AG04449 (cell line): ENCODE results near the gene SERPINF2.
"Not testable (repeated sequence)": the region's sequence is repeated elsewhere in the genome, so short reads cannot be mapped to it uniquely, and the experiment has no call there.

Experiments
- CTCF ChIA-PET: fragments of 350-600 bp; formaldehyde crosslinking; extraction: SDS; loops from one replicate; lab custom pipeline; 2021; ENCODE audit warnings: antibody characterized with exemption; lab: Yijun Ruan, JAX
- POLR2A ChIA-PET: fragments of 400-600, 350-600 bp; formaldehyde crosslinking; extraction: SDS; loops from one replicate; lab custom pipeline; 2020; ENCODE audit warnings: antibody characterized with exemption, inconsistent platforms; lab: Yijun Ruan, JAX
- DNase-seq: peaks from one replicate; pipeline ENCODE4 v3.0.0-alpha.2; 2010; ENCODE audit warnings: low read depth, low spot score
- H3K4me3 ChIP-seq: 2 replicates; pipeline ENCODE4 v1.5.1; 2011; ENCODE audit warnings: low read depth, mild to moderate bottlenecking, control low read depth, low read length
- TF ChIP-seq, protein P1 (sequence below): IDR thresholded peaks from one replicate; pipeline ENCODE4 v1.5.1; 2011; ENCODE audit warnings: mild to moderate bottlenecking, moderate library complexity, low read length, control low read depth, inconsistent platforms; ENCODE audit not compliant: insufficient read depth; ENCODE audit errors: missing control alignments

The SERPINF2 gene

DNA sequence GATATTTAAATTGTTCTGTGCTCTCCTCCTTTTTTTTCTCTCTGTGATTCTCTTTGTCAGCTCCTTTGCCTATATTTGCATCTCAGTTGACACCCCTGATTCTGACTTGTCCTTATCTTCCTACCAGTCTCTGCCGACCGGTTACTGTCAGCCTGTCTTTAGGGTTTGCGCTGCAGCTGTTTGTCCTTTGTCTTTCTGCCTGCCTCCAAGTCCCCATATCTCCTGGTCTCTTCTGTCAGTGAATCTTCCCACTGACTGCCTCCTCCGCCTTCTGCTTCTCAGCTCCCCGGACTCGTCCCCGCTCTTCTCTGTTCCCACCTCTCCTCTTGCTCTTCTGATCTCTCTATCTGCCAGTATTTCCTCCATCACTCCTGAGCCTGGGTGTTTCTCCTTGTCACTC is 37.7 kb upstream of the SERPINF2 start:
- TF ChIP-seq, protein P1, sequence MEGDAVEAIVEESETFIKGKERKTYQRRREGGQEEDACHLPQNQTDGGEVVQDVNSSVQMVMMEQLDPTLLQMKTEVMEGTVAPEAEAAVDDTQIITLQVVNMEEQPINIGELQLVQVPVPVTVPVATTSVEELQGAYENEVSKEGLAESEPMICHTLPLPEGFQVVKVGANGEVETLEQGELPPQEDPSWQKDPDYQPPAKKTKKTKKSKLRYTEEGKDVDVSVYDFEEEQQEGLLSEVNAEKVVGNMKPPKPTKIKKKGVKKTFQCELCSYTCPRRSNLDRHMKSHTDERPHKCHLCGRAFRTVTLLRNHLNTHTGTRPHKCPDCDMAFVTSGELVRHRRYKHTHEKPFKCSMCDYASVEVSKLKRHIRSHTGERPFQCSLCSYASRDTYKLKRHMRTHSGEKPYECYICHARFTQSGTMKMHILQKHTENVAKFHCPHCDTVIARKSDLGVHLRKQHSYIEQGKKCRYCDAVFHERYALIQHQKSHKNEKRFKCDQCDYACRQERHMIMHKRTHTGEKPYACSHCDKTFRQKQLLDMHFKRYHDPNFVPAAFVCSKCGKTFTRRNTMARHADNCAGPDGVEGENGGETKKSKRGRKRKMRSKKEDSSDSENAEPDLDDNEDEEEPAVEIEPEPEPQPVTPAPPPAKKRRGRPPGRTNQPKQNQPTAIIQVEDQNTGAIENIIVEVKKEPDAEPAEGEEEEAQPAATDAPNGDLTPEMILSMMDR = no peak
- DNase-seq = no peak
- ChIA-PET CTCF (interaction anchor here (0.9 to 2.2 kb wide), 2 partner anchors 9 to 36 kb away, joined by 3 to 7 read pairs; no protein-coding TSS in a partner anchor), POLR2A (no interaction called here)
- H3K4me3 ChIP-seq = no peak overlapping the region

DNA sequence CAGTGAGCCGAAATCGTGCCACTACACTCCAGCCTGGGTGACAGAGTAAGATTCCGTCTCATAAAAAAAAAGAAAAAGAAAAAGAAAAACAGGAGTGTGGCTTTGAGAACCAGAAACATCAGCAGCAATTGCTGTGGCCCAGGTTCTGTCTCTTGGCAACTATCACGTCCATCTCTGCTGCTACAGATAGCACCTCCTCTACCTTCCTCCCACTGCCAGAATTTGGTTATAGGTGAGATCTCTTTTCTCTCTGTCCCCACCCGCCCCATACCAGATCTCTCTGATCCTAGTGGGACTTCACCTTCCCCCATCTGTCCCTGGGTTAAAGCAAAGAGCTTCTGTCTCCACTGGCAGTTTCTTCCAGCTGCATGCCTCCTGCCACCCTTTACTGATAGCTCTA is 35.6 kb upstream of the SERPINF2 start:
- TF ChIP-seq, protein P1 = no peak
- no peak overlapping the region for H3K4me3 ChIP-seq
- ChIA-PET CTCF (interaction anchor here (0.7 to 1.0 kb wide), 2 partner anchors 10 to 14 kb away, joined by 3 to 5 read pairs; no protein-coding TSS in a partner anchor), POLR2A (no interaction called here)
- no peak for DNase-seq

DNA sequence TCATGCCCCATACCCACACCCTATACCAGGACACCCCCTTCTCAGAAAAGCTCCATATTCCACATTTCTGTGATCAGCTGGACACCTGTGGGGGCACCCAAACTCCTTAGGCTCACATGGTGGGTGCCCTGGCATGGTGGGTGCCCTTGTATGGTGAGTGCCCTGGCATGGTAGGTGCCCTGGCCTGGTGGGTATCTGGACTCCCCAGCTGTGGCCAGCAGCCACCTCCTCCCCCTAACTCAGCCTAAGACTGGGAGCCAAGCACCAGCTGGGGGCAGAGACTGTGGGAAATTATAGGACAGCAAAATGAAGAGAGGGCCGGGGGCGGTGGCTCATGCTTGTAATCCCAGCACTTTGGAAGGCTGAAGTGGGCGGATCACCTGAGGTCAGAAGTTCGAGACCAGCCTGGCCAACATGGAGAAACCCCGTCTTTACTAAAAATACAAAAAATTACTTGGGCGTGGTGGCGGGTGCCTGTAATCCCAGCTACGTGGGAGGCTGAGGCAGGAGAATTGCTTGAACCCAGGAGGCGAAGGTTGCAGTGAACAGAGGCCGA is 33.8 kb upstream of the SERPINF2 start:
- POLR2A ChIA-PET, DNase-seq, CTCF ChIA-PET, H3K4me3 ChIP-seq: not testable (repeated sequence)

DNA sequence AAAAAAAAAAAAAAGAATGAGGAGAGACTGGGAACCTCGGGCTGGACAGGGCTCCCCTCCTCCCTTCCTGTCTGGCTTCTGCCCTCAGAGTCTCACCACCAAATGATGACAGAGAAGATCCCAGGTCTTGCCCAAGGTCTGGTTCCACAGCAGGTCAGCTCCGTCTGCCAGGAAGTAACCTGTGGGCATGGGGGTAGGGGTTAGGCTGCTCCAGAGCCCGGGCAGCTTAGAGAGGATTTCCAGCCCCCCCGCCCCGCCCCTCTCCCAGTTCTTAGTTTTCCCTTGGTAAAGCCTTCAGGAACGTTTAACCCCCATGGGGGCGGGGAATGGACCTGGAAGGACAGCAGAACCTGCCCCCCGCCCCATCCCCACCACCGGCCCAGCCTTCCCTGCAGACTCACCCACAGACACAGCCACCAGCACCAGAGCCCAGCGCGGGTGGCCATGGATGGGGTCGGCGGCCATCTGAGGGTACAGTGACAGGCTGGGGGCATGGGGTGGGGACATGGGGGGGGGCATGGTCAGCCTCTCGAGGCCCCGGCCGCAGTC is 33.2 kb upstream of the SERPINF2 start:
- TF ChIP-seq, protein P1 = no peak
- ChIA-PET POLR2A (no interaction called here), CTCF (no interaction called here)
- DNase-seq = no peak
- peak overlapping the region; percentile 63 for H3K4me3 ChIP-seq

DNA sequence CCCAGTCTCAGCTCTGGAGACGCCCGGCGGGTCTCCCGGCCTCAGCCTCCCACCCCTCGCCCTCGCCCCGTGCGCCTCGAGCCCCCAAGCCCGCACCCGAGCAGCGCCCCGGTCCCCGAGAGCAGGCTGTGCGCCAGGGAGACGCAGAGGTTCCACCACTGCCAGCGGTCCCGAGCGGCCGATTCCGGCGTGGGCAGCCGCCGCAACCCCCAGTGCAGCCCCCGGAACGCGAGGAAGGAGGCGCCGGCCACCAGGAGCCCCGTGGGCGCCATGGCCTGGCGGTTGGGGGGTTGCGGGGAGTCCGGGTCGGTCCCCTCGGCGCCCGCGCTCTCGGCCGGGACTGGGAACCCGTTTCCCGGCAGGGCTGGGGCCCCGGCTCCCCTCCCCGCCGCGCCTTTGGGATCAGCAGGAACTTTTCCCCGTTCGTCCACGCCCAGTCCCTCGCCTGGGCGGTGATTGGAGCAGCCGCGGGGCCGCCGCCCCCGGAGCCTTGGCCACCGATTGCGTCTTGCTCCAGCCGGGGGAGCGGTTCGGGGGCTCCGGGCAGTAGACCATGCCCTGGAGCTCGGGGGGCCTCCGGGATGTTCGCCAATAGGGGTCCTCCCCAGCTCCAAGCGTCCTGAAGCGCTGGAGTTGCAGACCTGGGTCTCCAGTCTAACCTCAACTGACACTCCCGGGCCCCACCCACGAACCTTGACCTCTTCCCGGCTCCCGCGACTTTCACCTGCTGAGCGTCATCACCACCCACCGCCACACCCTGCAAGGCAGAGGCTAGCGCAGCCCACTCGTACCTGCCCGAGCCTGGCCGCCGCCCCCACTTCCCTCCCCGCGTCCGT is 32.5 kb upstream of the SERPINF2 start, which contains the start of gene TLCD2:
Gene TLCD2 (minus strand): TSS at position 407 of the 836 bp plus-strand sequence. CDS start 135 bp downstream, at position 272.
- peak within 1 kb of the TSS; percentile 63 for H3K4me3 ChIP-seq
- ChIA-PET POLR2A (interaction anchor here (0.6 to 1.3 kb wide), 2 partner anchors 41 to 86 kb away, joined by 3 read pairs; no protein-coding TSS in a partner anchor), CTCF (interaction anchor here (1.5 kb wide), 1 partner anchor 74 kb away, joined by 3 read pairs; no protein-coding TSS in a partner anchor)
- DNase-seq = no peak
- TF ChIP-seq, protein P1 = no peak

DNA sequence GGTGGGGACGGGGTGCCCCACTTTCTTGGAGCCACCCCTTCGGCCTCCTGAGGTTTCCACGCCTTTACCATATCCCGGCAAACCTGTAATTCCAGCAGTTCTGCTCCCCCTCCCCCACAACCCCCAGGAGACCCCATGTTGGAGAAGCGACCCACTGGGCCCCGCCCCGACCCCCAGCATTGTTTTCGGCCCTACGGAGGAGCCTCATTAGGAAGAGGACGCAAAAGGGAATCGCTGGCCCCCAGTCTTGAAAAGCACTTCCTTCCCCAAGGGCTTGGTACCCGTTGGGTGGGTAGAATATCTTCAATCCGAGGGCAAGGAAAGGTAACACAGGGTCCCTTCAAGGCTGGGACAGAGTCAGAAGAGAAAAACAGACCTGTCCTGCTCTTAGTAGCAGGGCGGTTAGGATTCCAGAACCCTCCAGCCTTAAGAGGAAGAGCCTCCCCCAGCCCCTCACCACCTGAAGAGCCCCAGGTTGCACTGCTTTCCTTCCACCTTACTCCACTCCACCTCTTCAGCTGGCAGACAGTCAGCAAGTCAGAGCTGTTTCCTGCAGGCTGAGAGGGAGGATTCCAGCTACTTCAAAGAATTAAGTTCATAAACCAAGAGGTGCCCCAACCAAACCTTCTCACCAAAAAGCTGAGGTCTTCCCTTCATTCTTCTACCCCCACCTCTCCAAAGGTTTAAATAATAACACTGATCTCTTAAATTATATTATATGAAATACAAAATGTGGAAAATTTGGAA is 31.7 kb upstream of the SERPINF2 start:
- ChIA-PET POLR2A (interaction anchor here (0.6 to 1.3 kb wide), 3 partner anchors 20 to 85 kb away, joined by 3 read pairs; no protein-coding TSS in a partner anchor), CTCF (interaction anchor here (1.5 kb wide), 1 partner anchor 73 kb away, joined by 3 read pairs; no protein-coding TSS in a partner anchor)
- H3K4me3 ChIP-seq = peak overlapping the region; percentile 63

More for the DNA sequence above, 31.7 kb upstream of the SERPINF2 start:
- TF ChIP-seq, protein P1 = no peak
- no peak for DNase-seq
